Stimulated activated effector memory CD8-positive, alpha-beta T cell treated with anti-CD3 and anti-CD28 coated beads, Interleukin-12 subunit alpha, Interleukin-12 subunit beta, amount 100 ng/mL, for 72 hours (primary cell): ENCODE measurements around the gene PLD5.
"Not testable (repeated sequence)": the region's sequence is repeated elsewhere in the genome, so short reads cannot be mapped to it uniquely, and the experiment has no call there.

Source experiments
- ATAC-seq: fragments of 150-1000 bp; cut with Tn5 transposase; 2 replicates; pipeline ENCODE4 v1.10.0; 2021
- DNase-seq, 2 donors: peaks; one replicate each; pipeline ENCODE4 v3.0.0; 2021 to 2022; ENCODE audit warnings: low spot score in 2 of 2
- H3K27ac Mint-ChIP-seq: one replicate; pipeline ENCODE4 v1.8.0; 2022; ENCODE audit warnings: mild to moderate bottlenecking, mixed read lengths
- H3K36me3 Mint-ChIP-seq: one replicate; pipeline ENCODE4 v1.8.0; 2022; ENCODE audit warnings: mild to moderate bottlenecking, mixed read lengths
- H3K4me1 Mint-ChIP-seq: one replicate; pipeline ENCODE4 v1.8.0; 2022; ENCODE audit warnings: mixed read lengths
- H3K4me3 Mint-ChIP-seq: one replicate; pipeline ENCODE4 v1.8.0; 2022; ENCODE audit warnings: mild to moderate bottlenecking, mixed read lengths
- H3K9me3 Mint-ChIP-seq: one replicate; pipeline ENCODE4 v1.8.0; 2022; ENCODE audit warnings: mixed read lengths

The PLD5 gene

GRCh38 chr1:242088875-242089274, 435.6 kb downstream of the PLD5 start:
- DNase-seq (no peak), ATAC-seq (no peak)
- H3K4me3 Mint-ChIP-seq, result no peak overlapping the region
- H3K9me3 Mint-ChIP-seq, result no peaks in the 10 kb centered on the region
- H3K27ac Mint-ChIP-seq, result no peak overlapping the region
- no peaks in the 10 kb centered on the region for H3K36me3 Mint-ChIP-seq
- H3K4me1 Mint-ChIP-seq, result no peaks in the 10 kb centered on the region

GRCh38 chr1:242086706-242087105, 437.8 kb downstream of the PLD5 start:
- Mint-ChIP-seq H3K9me3 (no peaks in the 10 kb centered on the region), H3K4me3 (no peak overlapping the region), H3K36me3 (no peaks in the 10 kb centered on the region), H3K27ac (no peak overlapping the region), H3K4me1 (no peaks in the 10 kb centered on the region)
- DNase-seq, result no peak
- ATAC-seq, result no peak

GRCh38 chr1:242086093-242086492, 438.4 kb downstream of the PLD5 start:
- Mint-ChIP-seq H3K4me1 (no peaks in the 10 kb centered on the region), H3K36me3 (no peaks in the 10 kb centered on the region), H3K9me3 (no peaks in the 10 kb centered on the region)

GRCh38 chr1:242083742-242084141, 440.8 kb downstream of the PLD5 start:
- no peak overlapping the region for H3K27ac Mint-ChIP-seq
- no peaks in the 10 kb centered on the region for H3K36me3 Mint-ChIP-seq
- no peak for DNase-seq
- no peaks in the 10 kb centered on the region for H3K9me3 Mint-ChIP-seq
- no peak overlapping the region for H3K4me3 Mint-ChIP-seq
- H3K4me1 Mint-ChIP-seq, result no peaks in the 10 kb centered on the region
- no peak for ATAC-seq

More at GRCh38 chr1:242086093-242086492, 438.4 kb downstream of the PLD5 start:
- DNase-seq, result no peak
- no peak overlapping the region for H3K4me3 Mint-ChIP-seq
- H3K27ac Mint-ChIP-seq, result no peak overlapping the region
- no peak for ATAC-seq

GRCh38 chr1:242081446-242081845, 443.1 kb downstream of the PLD5 start:
- H3K4me3 Mint-ChIP-seq, result no peak overlapping the region
- no peaks in the 10 kb centered on the region for H3K9me3 Mint-ChIP-seq
- DNase-seq (no peak), ATAC-seq (no peak)
- H3K36me3 Mint-ChIP-seq, result no peaks in the 10 kb centered on the region
- no peak overlapping the region for H3K27ac Mint-ChIP-seq
- no peaks in the 10 kb centered on the region for H3K4me1 Mint-ChIP-seq

GRCh38 chr1:242065813-242066212, 458.7 kb downstream of the PLD5 start:
- no peak for ATAC-seq
- Mint-ChIP-seq H3K27ac (no peak overlapping the region), H3K9me3 (no peaks in the 10 kb centered on the region), H3K4me1 (no peaks in the 10 kb centered on the region), H3K4me3 (no peak overlapping the region), H3K36me3 (no peaks in the 10 kb centered on the region)
- no peak for DNase-seq

- peak in 1 of 2 donors; percentile 38 for DNase-seq
- Mint-ChIP-seq H3K36me3 (no peaks in the 10 kb centered on the region), H3K4me1 (no peaks in the 10 kb centered on the region), H3K27ac (no peak overlapping the region), H3K9me3 (peaks cover 2% of the 10 kb centered on the region), H3K4me3 (no peak overlapping the region)
- ATAC-seq, result peak; percentile 29
Observed at GRCh38 chr1:242062271-242062670, 462.2 kb downstream of the PLD5 start.

- peaks cover 2% of the 10 kb centered on the region for H3K9me3 Mint-ChIP-seq
- no peak for ATAC-seq
Observed at GRCh38 chr1:242059976-242060375, 464.5 kb downstream of the PLD5 start.

GRCh38 chr1:242058582-242058981, 465.9 kb downstream of the PLD5 start:
- not testable (repeated sequence) for H3K4me3 Mint-ChIP-seq, ATAC-seq, H3K27ac Mint-ChIP-seq

More at GRCh38 chr1:242059976-242060375, 464.5 kb downstream of the PLD5 start:
- no peak for DNase-seq
- no peaks in the 10 kb centered on the region for H3K4me1 Mint-ChIP-seq
- no peak overlapping the region for H3K4me3 Mint-ChIP-seq
- H3K36me3 Mint-ChIP-seq, result no peaks in the 10 kb centered on the region
- no peak overlapping the region for H3K27ac Mint-ChIP-seq

GRCh38 chr1:242058181-242058580, 466.3 kb downstream of the PLD5 start:
- H3K4me3 Mint-ChIP-seq, H3K4me1 Mint-ChIP-seq, DNase-seq, H3K36me3 Mint-ChIP-seq, H3K9me3 Mint-ChIP-seq, H3K27ac Mint-ChIP-seq, ATAC-seq: not testable (repeated sequence)

More at GRCh38 chr1:242058582-242058981, 465.9 kb downstream of the PLD5 start:
- not testable (repeated sequence) for H3K36me3 Mint-ChIP-seq, H3K4me1 Mint-ChIP-seq, H3K9me3 Mint-ChIP-seq, DNase-seq

GRCh38 chr1:242057745-242058115, 466.8 kb downstream of the PLD5 start:
- no peak overlapping the region for H3K27ac Mint-ChIP-seq
- DNase-seq (no peak), ATAC-seq (no peak)
- H3K9me3 Mint-ChIP-seq, result peaks cover 2% of the 10 kb centered on the region
- H3K4me3 Mint-ChIP-seq, result no peak overlapping the region
- no peaks in the 10 kb centered on the region for H3K4me1 Mint-ChIP-seq
- no peaks in the 10 kb centered on the region for H3K36me3 Mint-ChIP-seq

- H3K27ac Mint-ChIP-seq, result no peak overlapping the region
- H3K4me3 Mint-ChIP-seq, result no peak overlapping the region
- DNase-seq (peak in 1 of 2 donors; percentile 36), ATAC-seq (peak; percentile 20)
- no peaks in the 10 kb centered on the region for H3K36me3 Mint-ChIP-seq
- no peaks in the 10 kb centered on the region for H3K4me1 Mint-ChIP-seq
- peaks cover 2% of the 10 kb centered on the region for H3K9me3 Mint-ChIP-seq
Observed at GRCh38 chr1:242056988-242057744, 467.3 kb downstream of the PLD5 start.

GRCh38 chr1:242055749-242056320, 468.7 kb downstream of the PLD5 start:
- ATAC-seq (no peak), DNase-seq (peak in 1 of 2 donors; percentile 18)
- Mint-ChIP-seq H3K9me3 (peaks cover 2% of the 10 kb centered on the region), H3K4me3 (no peak overlapping the region), H3K36me3 (no peaks in the 10 kb centered on the region), H3K4me1 (no peaks in the 10 kb centered on the region), H3K27ac (no peak overlapping the region)

GRCh38 chr1:242043165-242043564, 481.3 kb downstream of the PLD5 start:
- Mint-ChIP-seq H3K27ac (no peak overlapping the region), H3K4me1 (no peaks in the 10 kb centered on the region), H3K36me3 (no peaks in the 10 kb centered on the region), H3K9me3 (no peaks in the 10 kb centered on the region), H3K4me3 (no peak overlapping the region)
- DNase-seq, result peak in 1 of 2 donors; percentile 13
- no peak for ATAC-seq

- H3K36me3 Mint-ChIP-seq, result no peaks in the 10 kb centered on the region
- no peaks in the 10 kb centered on the region for H3K4me1 Mint-ChIP-seq
- H3K9me3 Mint-ChIP-seq, result no peaks in the 10 kb centered on the region
Observed at GRCh38 chr1:242034392-242034791, 490.1 kb downstream of the PLD5 start.

GRCh38 chr1:242033447-242033846, 491.1 kb downstream of the PLD5 start:
- Mint-ChIP-seq H3K9me3 (no peaks in the 10 kb centered on the region), H3K36me3 (no peaks in the 10 kb centered on the region)
- ATAC-seq, result no peak

More at GRCh38 chr1:242034392-242034791, 490.1 kb downstream of the PLD5 start:
- Mint-ChIP-seq H3K4me3 (no peak overlapping the region), H3K27ac (no peak overlapping the region)
- ATAC-seq, result no peak
- DNase-seq, result no peak

More at GRCh38 chr1:242033447-242033846, 491.1 kb downstream of the PLD5 start:
- DNase-seq, result no peak
- Mint-ChIP-seq H3K4me3 (no peak overlapping the region), H3K27ac (no peak overlapping the region), H3K4me1 (no peaks in the 10 kb centered on the region)
